ENCODE measurements around the gene ZNF319. TPM values are rescaled to one million over a fixed set of nuclear protein-coding genes. Genes with fewer than 3 reads are reported as not detected.

The ZNF319 gene
- total and polyA plus RNA-seq, 2 experiments from 2014 or later, result 1.7 to 10.0 TPM

- TF ChIP-seq REST (IDR thresholded peaks at IDR 0.05; ENCODE audit: unreplicated experiment), result no peak
- no peak for TF ChIP-seq JUNB (IDR thresholded peaks at IDR 0.05; ENCODE audit: unreplicated experiment)
- TF ChIP-seq ZNF114 (CRISPR knock-in tag; IDR thresholded peaks at IDR 0.05), result no peak
These were observed 53.2 kb downstream of the ZNF319 start (continued) for GRCh38 chr16:57947261-57947660.

GRCh38 chr16:57946181-57946801 is 54.2 kb downstream of the ZNF319 start:
- Histone ChIP-seq H3K4me3 (no peak overlapping the region), H3K9me2 (ENCODE audit: insufficient read depth) (no peaks in the 10 kb centered on the region), H3K79me2 (replicated peaks; ENCODE audit: insufficient read depth) (no peaks in the 10 kb centered on the region), H4K20me1 (replicated peaks; ENCODE audit: insufficient read depth) (no peaks in the 10 kb centered on the region), H3F3A (replicated peaks; ENCODE audit: low read depth) (no peaks in the 10 kb centered on the region), H3K4me2 (no peak overlapping the region), H2AFZ (no peak overlapping the region), H3K27me3 (ENCODE audit: insufficient read depth) (no peaks in the 10 kb centered on the region), H3K4me1 (ENCODE audit: insufficient read depth) (no peaks in the 10 kb centered on the region), H3K36me3 (ENCODE audit: insufficient read depth) (no peaks in the 10 kb centered on the region), H3K27ac (ENCODE audit: low read depth) (no peak overlapping the region)
- Mint-ChIP-seq H3K36me3 (ENCODE audit: low read depth) (no peaks in the 10 kb centered on the region), H3K4me3 (no peak overlapping the region), H3K9me3 (no peaks in the 10 kb centered on the region), H3K27me3 (ENCODE audit: insufficient read depth, low read depth, poor library complexity) (peaks cover 16% of the 10 kb centered on the region), H3K27ac (no peak overlapping the region), H3K4me1 (peaks cover 10% of the 10 kb centered on the region; the same call in 1 of the 3 replicates)
- no peak; the same call in 2 of the 3 replicates for ATAC-seq
- no peak for TF ChIP-seq EZH2 (IDR thresholded peaks at IDR 0.05; ENCODE audit: low read depth, unreplicated experiment)
- TF ChIP-seq JUNB (IDR thresholded peaks at IDR 0.05; ENCODE audit: unreplicated experiment), result no peak
- DNase-seq (ENCODE audit: low spot score), result no peak

GRCh38 chr16:57945740-57946138 is 54.7 kb downstream of the ZNF319 start:
- Mint-ChIP-seq H3K9me3 (no peaks in the 10 kb centered on the region), H3K4me3 (no peak overlapping the region), H3K36me3 (ENCODE audit: low read depth) (no peaks in the 10 kb centered on the region), H3K27me3 (ENCODE audit: insufficient read depth, low read depth, poor library complexity) (peaks cover 16% of the 10 kb centered on the region), H3K4me1 (peaks cover 8% of the 10 kb centered on the region; the same call in 1 of the 3 replicates), H3K27ac (no peak overlapping the region)
- no peak overlapping the region for H3K4me2 ChIP-seq
- H3K27ac ChIP-seq (ENCODE audit: low read depth), result no peak overlapping the region
- H3K4me3 ChIP-seq, result no peak overlapping the region
- no peaks in the 10 kb centered on the region for H3K36me3 ChIP-seq (ENCODE audit: insufficient read depth)
- H3F3A ChIP-seq (replicated peaks; ENCODE audit: low read depth), result no peaks in the 10 kb centered on the region
- H3K27me3 ChIP-seq (ENCODE audit: insufficient read depth), result no peaks in the 10 kb centered on the region
- no peak overlapping the region for H2AFZ ChIP-seq
- H3K9me2 ChIP-seq (ENCODE audit: insufficient read depth), result no peaks in the 10 kb centered on the region
- peak; percentile 49 for DNase-seq (ENCODE audit: low spot score)
- no peaks in the 10 kb centered on the region for H3K79me2 ChIP-seq (replicated peaks; ENCODE audit: insufficient read depth)
- peak; percentile 70 for ATAC-seq
- no peaks in the 10 kb centered on the region for H3K4me1 ChIP-seq (ENCODE audit: insufficient read depth)
- peak; percentile 55 to 64 for TF ChIP-seq CTCF (conservative IDR thresholded peaks at IDR 0.05; ENCODE audit: low read depth in 2 of 2)
- no peak for TF ChIP-seq EZH2phosphoT487 (IDR thresholded peaks at IDR 0.05; ENCODE audit: unreplicated experiment)
- H4K20me1 ChIP-seq (replicated peaks; ENCODE audit: insufficient read depth), result no peaks in the 10 kb centered on the region
